ENCODE results near the gene SLC25A1. TPM values are rescaled to one million over a fixed set of nuclear protein-coding genes. Genes with fewer than 3 reads are reported as not detected.

Gene SLC25A1
- total and polyA plus RNA-seq, 2 of the 4 experiments (the other 2 are of a cell fraction), result 41.0 to 56.5 TPM

DNA sequence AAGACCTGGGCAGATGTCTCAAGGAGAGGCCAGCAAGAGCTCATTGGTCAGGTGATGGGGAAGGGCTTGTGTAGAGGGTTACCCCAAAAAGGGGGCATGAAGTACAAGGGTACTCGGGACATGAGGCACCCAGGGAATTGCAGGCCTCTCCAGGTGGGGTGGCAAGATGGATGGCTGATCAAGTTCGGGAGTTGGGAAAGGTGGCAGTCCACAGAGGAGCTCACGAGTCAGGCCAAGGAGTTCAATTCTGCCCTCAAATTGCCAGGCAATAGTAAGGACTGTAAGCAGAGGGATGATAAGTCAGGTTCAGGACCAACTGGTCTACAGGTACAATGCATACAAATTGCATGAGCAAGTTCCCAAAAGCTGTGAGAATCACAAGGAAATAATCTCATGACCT, 42.3 kb upstream of the SLC25A1 start:
- Histone ChIP-seq H3K4me3 (ENCODE audit: insufficient read depth, low read depth, low read length) (no peak overlapping the region), H4K20me1 (ENCODE audit: insufficient read depth, low read length) (no peaks in the 10 kb centered on the region), H3K36me3 (ENCODE audit: control insufficient read depth, insufficient read depth, low read length) (peaks cover 29% of the 10 kb centered on the region), H3K4ac (ENCODE audit: low read depth, low read length) (no peak overlapping the region), H3K23ac (ENCODE audit: low read depth, low read length) (no peak overlapping the region), H3K9me3 (ENCODE audit: control insufficient read depth, insufficient read depth, low read length) (no peaks in the 10 kb centered on the region), H3K14ac (replicated peaks; ENCODE audit: low read depth, low read length) (no peak overlapping the region), H3K56ac (ENCODE audit: extremely low read depth, insufficient read depth, low read length) (no peak overlapping the region), H3K4me2 (ENCODE audit: low read depth, low read length) (no peak overlapping the region), H4K5ac (ENCODE audit: low read depth, low read length) (no peak overlapping the region), H2AK9ac (replicated peaks; ENCODE audit: low read depth, low read length, poor library complexity) (no peak overlapping the region), H2AK5ac (ENCODE audit: low read depth, low read length) (no peak overlapping the region), H3K9me1 (ENCODE audit: insufficient read depth, low read length) (peaks cover 2% of the 10 kb centered on the region; the same call in 1 of the 2 replicates), H4K8ac (ENCODE audit: low read depth in 2 of 2, low read length in 2 of 2) (no peak overlapping the region), H3K4me1 (ENCODE audit: control insufficient read depth, insufficient read depth, low read length) (no peaks in the 10 kb centered on the region), H2BK15ac (ENCODE audit: low read depth, low read length) (no peak overlapping the region), H2BK5ac (ENCODE audit: low read depth, low read length, poor library complexity, severe bottlenecking) (no peak overlapping the region), H2BK20ac (ENCODE audit: low read depth, low read length) (no peak overlapping the region), H4K91ac (ENCODE audit: insufficient read depth, low read depth, low read length) (no peak overlapping the region), H2AFZ (replicated peaks; ENCODE audit: low read length, poor library complexity) (no peak overlapping the region), H2BK120ac (ENCODE audit: low read depth, low read length) (no peak overlapping the region), H3K27ac (ENCODE audit: insufficient read depth, low read length) (no peak overlapping the region), H3K9ac (ENCODE audit: low read depth, low read length) (no peak overlapping the region), H3K18ac (ENCODE audit: low read depth, low read length) (no peak overlapping the region), H3K27me3 (ENCODE audit: control insufficient read depth, insufficient read depth, low read length) (no peaks in the 10 kb centered on the region), H3K79me1 (ENCODE audit: low read depth in 1 of 2, low read length in 2 of 2) (no peaks in the 10 kb centered on the region)
- DNase-seq, result no peak
- dilution Hi-C loops (cut with HindIII; ENCODE audit: low sequenced_read_pairs, unreplicated experiment) (no loop called here), in situ Hi-C loops (cut with MboI; ENCODE audit: low sequenced_read_pairs) (no loop called here), intact Hi-C loops (cut with micrococcal nuclease) (no loop called here)
- CTCF ChIA-PET, result no interaction called here
- no peak for ATAC-seq (ENCODE audit: low read depth)
- POLR2A ChIA-PET (ENCODE audit: unreplicated experiment), result no interaction called here
- WGBS, 2 experiments (ENCODE audit: extremely low coverage in 2 of 2, insufficient read length in 1 of 2), result 33% methylated on average over 1 of the region's 3 CpGs; no CpG with 5 or more reads in 1 of the 2 experiments
- TF ChIP-seq FOS (IDR thresholded peaks at IDR 0.05; ENCODE audit: low read depth, low read length) (no peak), CEBPB (IDR thresholded peaks at IDR 0.05; ENCODE audit: low read depth, low read length) (no peak), CHD1 (IDR thresholded peaks at IDR 0.05; ENCODE audit: low read depth, low read length) (no peak), RCOR1 (IDR thresholded peaks at IDR 0.05; ENCODE audit: insufficient replicate concordance, low read length) (no peak), RFX5 (IDR thresholded peaks at IDR 0.05; ENCODE audit: low read depth, low read length) (no peak), POLR2A (IDR thresholded peaks at IDR 0.05; ENCODE audit: low read depth, low read length) (no peak), NFE2L2 (IDR thresholded peaks at IDR 0.05; ENCODE audit: low read depth, low read length) (no peak), MAFK (IDR thresholded peaks at IDR 0.05; ENCODE audit: low read depth, low read length) (no peak), SMC3 (IDR thresholded peaks at IDR 0.05; ENCODE audit: low read depth, low read length) (no peak), MXI1 (IDR thresholded peaks at IDR 0.05; ENCODE audit: borderline replicate concordance, low read depth, low read length) (no peak), RAD21 (IDR thresholded peaks at IDR 0.05; ENCODE audit: low read length) (no peak), MAZ (IDR thresholded peaks at IDR 0.05; ENCODE audit: borderline replicate concordance, low read depth, low read length) (no peak), BHLHE40 (IDR thresholded peaks at IDR 0.05; ENCODE audit: low read depth, low read length) (no peak)
- TF ChIP-seq, protein P1, sequence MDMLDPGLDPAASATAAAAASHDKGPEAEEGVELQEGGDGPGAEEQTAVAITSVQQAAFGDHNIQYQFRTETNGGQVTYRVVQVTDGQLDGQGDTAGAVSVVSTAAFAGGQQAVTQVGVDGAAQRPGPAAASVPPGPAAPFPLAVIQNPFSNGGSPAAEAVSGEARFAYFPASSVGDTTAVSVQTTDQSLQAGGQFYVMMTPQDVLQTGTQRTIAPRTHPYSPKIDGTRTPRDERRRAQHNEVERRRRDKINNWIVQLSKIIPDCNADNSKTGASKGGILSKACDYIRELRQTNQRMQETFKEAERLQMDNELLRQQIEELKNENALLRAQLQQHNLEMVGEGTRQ (IDR thresholded peaks at IDR 0.05; ENCODE audit: low read depth, low read length), result no peak
- TF ChIP-seq, protein P2, sequence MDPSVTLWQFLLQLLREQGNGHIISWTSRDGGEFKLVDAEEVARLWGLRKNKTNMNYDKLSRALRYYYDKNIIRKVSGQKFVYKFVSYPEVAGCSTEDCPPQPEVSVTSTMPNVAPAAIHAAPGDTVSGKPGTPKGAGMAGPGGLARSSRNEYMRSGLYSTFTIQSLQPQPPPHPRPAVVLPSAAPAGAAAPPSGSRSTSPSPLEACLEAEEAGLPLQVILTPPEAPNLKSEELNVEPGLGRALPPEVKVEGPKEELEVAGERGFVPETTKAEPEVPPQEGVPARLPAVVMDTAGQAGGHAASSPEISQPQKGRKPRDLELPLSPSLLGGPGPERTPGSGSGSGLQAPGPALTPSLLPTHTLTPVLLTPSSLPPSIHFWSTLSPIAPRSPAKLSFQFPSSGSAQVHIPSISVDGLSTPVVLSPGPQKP (IDR thresholded peaks at IDR 0.05; ENCODE audit: borderline replicate concordance, low read depth, low read length), result no peak
- BruUV-seq (replicated peaks), result no TSS peak
